OCI-LY3 (cell line): ENCODE data around the gene RBM14.
A peak's percentile ranks its signal among the peaks of the same experiment; 100 is the strongest.

Source experiments
- H2AFZ ChIP-seq: fragments of 200-600, 300-600 bp; shearing (Covaris generic); 2 replicates; pipeline ENCODE4 v1.6.0; 2014; ENCODE audit warnings: antibody characterized with exemption, low read depth, low read length
- H3K27ac ChIP-seq: fragments of 200-600, 300-600 bp; sonication (generic); 2 replicates; pipeline ENCODE4 v1.5.1; 2014; ENCODE audit warnings: mild to moderate bottlenecking, low read length, moderate library complexity, mixed read lengths
- H3K27me3 ChIP-seq: fragments of 200-600, 300-600 bp; sonication (generic); 2 replicates; pipeline ENCODE4 v1.6.1; 2014; ENCODE audit warnings: low read depth, low read length, mixed read lengths
- H3K36me3 ChIP-seq: fragments of 200-600, 300-600 bp; sonication (generic); replicated peaks from 2 replicates; pipeline ENCODE3; 2014; ENCODE audit warnings: low read depth, low read length, mixed read lengths
- H3K4me1 ChIP-seq: fragments of 300-600, 200-600 bp; sonication (generic); 2 replicates; pipeline ENCODE4 v1.6.1; 2014; ENCODE audit warnings: low read length, mixed read lengths
- H3K4me2 ChIP-seq: fragments of 200-600, 300-600 bp; sonication (generic); 2 replicates; pipeline ENCODE4 v1.6.1; 2014; ENCODE audit warnings: low read length, mixed read lengths
- H3K4me3 ChIP-seq: fragments of 300-600, 200-600 bp; sonication (generic); 2 replicates; pipeline ENCODE4 v1.5.1; 2014; ENCODE audit warnings: antibody characterized with exemption, mild to moderate bottlenecking, low read length, moderate library complexity
- H3K79me2 ChIP-seq: fragments of 300-600, 200-600 bp; shearing (Covaris generic); 2 replicates; pipeline ENCODE4 v1.6.1; 2014; ENCODE audit warnings: mild to moderate bottlenecking, low read length, mixed read lengths
- H3K9ac ChIP-seq: fragments of 300-600, 200-600 bp; shearing (Covaris generic); 2 replicates; pipeline ENCODE4 v1.6.0; 2014; ENCODE audit warnings: mild to moderate bottlenecking, low read length, moderate library complexity
- H3K9me3 ChIP-seq: fragments of 200-600, 300-600 bp; shearing (Covaris generic); 2 replicates; pipeline ENCODE4 v1.6.1; 2014; ENCODE audit warnings: low read length, mixed read lengths; ENCODE audit not compliant: insufficient read depth
- H4K20me1 ChIP-seq: fragments of 200-600, 300-600 bp; sonication (generic); 2 replicates; pipeline ENCODE4 v1.6.1; 2016; ENCODE audit warnings: low read length, mixed read lengths; ENCODE audit not compliant: insufficient read depth
- CTCF ChIP-seq: fragments of 200-600, 300-600 bp; sonication (generic); IDR thresholded peaks from 2 replicates; pipeline ENCODE4 v1.5.1; 2014; ENCODE audit warnings: antibody characterized with exemption, low read length, low read depth
- EZH2phosphoT487 ChIP-seq: fragments of 200-600 bp; shearing (Covaris generic); IDR thresholded peaks from 2 replicates; pipeline ENCODE4 v1.6.1; 2018; ENCODE audit warnings: antibody characterized with exemption, mixed run types, low read depth

RBM14 gene

GRCh38 chr11:66641834-66642233 lies 25.4 kb downstream of the RBM14 start:
- peaks cover 97% of the 10 kb centered on the region for H3K79me2 ChIP-seq
- no peak overlapping the region for H3K9ac ChIP-seq
- peaks cover 79% of the 10 kb centered on the region for H4K20me1 ChIP-seq
- H3K4me2 ChIP-seq = peak overlapping the region; percentile 86
- H2AFZ ChIP-seq = no peak overlapping the region
- H3K36me3 ChIP-seq = peaks cover 79% of the 10 kb centered on the region
- H3K27ac ChIP-seq = no peak overlapping the region
- H3K4me1 ChIP-seq = peaks cover 42% of the 10 kb centered on the region
- no peaks in the 10 kb centered on the region for H3K9me3 ChIP-seq
- no peak for TF ChIP-seq CTCF
- TF ChIP-seq EZH2phosphoT487 = no peak
- H3K4me3 ChIP-seq = no peak overlapping the region
- no peaks in the 10 kb centered on the region for H3K27me3 ChIP-seq

- Histone ChIP-seq H3K36me3 (peaks cover 86% of the 10 kb centered on the region), H4K20me1 (peaks cover 92% of the 10 kb centered on the region), H3K4me1 (peaks cover 33% of the 10 kb centered on the region), H2AFZ (no peak overlapping the region), H3K9ac (no peak overlapping the region), H3K4me3 (no peak overlapping the region), H3K79me2 (peaks cover 100% of the 10 kb centered on the region), H3K9me3 (no peaks in the 10 kb centered on the region), H3K4me2 (no peak overlapping the region), H3K27ac (no peak overlapping the region), H3K27me3 (no peaks in the 10 kb centered on the region)
- TF ChIP-seq EZH2phosphoT487 (no peak), CTCF (no peak)
Observed at GRCh38 chr11:66643745-66644437, 27.5 kb downstream of the RBM14 start.

DNA sequence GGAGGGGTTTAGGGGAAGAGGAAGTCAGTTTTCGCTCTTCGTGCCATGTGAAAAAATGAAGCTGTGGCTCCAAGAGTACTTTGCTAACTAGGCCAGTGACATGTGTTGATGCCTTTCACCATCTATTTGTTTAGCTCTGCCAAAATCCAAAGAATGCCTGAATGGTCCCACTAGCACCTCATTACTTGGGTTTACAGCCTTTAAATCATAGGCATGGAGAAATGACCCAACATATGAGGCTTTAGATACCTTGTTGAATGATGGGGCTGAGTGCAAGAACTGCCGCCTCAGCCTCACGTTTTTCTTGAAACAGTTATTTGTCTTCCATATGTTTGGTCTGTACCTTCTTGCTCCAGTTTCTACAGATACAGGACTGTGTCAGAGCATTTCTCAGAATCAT lies 30.4 kb downstream of the RBM14 start:
- H2AFZ ChIP-seq = no peak overlapping the region
- H3K4me3 ChIP-seq = no peak overlapping the region
- no peak overlapping the region for H3K9ac ChIP-seq
- H3K9me3 ChIP-seq = no peaks in the 10 kb centered on the region
- peaks cover 80% of the 10 kb centered on the region for H3K36me3 ChIP-seq
- TF ChIP-seq EZH2phosphoT487 = no peak
- peaks cover 100% of the 10 kb centered on the region for H3K79me2 ChIP-seq
- H3K4me1 ChIP-seq = peaks cover 7% of the 10 kb centered on the region
- H3K27me3 ChIP-seq = no peaks in the 10 kb centered on the region
- peaks cover 87% of the 10 kb centered on the region for H4K20me1 ChIP-seq
- no peak overlapping the region for H3K4me2 ChIP-seq
- H3K27ac ChIP-seq = no peak overlapping the region

GRCh38 chr11:66649903-66650302 lies 33.5 kb downstream of the RBM14 start:
- peaks cover 67% of the 10 kb centered on the region for H3K36me3 ChIP-seq
- no peak overlapping the region for H3K4me2 ChIP-seq
- no peaks in the 10 kb centered on the region for H3K4me1 ChIP-seq
- no peak overlapping the region for H2AFZ ChIP-seq
- H3K9ac ChIP-seq = no peak overlapping the region
- TF ChIP-seq EZH2phosphoT487 (no peak), CTCF (no peak)
- peaks cover 67% of the 10 kb centered on the region for H4K20me1 ChIP-seq
- no peak overlapping the region for H3K27ac ChIP-seq
- H3K4me3 ChIP-seq = no peak overlapping the region
- no peaks in the 10 kb centered on the region for H3K9me3 ChIP-seq
- H3K27me3 ChIP-seq = no peaks in the 10 kb centered on the region
- peaks cover 99% of the 10 kb centered on the region for H3K79me2 ChIP-seq
